Brain microvascular endothelial cell (primary cell): ENCODE measurements around the gene CHERP.

ENCODE experiments used
- DNase-seq: peaks from one replicate; pipeline ENCODE4 v3.0.0-alpha.2; 2020
- H3K27ac ChIP-seq: fragments of 250-450 bp; sonication (Bioruptor Pico); 2 replicates; pipeline ENCODE4 v1.5.1; 2020; ENCODE audit warnings: mild to moderate bottlenecking, moderate library complexity
- H3K27me3 ChIP-seq: fragments of 250-450 bp; sonication (Bioruptor Pico); replicated peaks from 2 replicates; pipeline ENCODE4 v1.5.1; 2020; ENCODE audit warnings: mild to moderate bottlenecking
- H3K36me3 ChIP-seq: fragments of 250-450 bp; sonication (Bioruptor Pico); replicated peaks from 2 replicates; pipeline ENCODE4 v1.5.1; 2020; ENCODE audit warnings: mild to moderate bottlenecking
- H3K4me3 ChIP-seq: 2 replicates; pipeline ENCODE4 v1.5.1; 2011; ENCODE audit warnings: low read depth, mild to moderate bottlenecking, control low read depth, low read length, moderate library complexity
- CTCF ChIP-seq: IDR thresholded peaks from 2 replicates; pipeline ENCODE4 v1.5.1; 2011; ENCODE audit warnings: low read depth, mild to moderate bottlenecking, moderate library complexity, low read length, control low read depth, inconsistent platforms; ENCODE audit errors: missing control alignments
- in situ Hi-C: cut with HindIII; loops from 2 replicates; pipeline ENCODE4 v1.10.0; 2017; ENCODE audit warnings: low sequenced_read_pairs, low pct_ligation_motif_present

CHERP gene

DNA sequence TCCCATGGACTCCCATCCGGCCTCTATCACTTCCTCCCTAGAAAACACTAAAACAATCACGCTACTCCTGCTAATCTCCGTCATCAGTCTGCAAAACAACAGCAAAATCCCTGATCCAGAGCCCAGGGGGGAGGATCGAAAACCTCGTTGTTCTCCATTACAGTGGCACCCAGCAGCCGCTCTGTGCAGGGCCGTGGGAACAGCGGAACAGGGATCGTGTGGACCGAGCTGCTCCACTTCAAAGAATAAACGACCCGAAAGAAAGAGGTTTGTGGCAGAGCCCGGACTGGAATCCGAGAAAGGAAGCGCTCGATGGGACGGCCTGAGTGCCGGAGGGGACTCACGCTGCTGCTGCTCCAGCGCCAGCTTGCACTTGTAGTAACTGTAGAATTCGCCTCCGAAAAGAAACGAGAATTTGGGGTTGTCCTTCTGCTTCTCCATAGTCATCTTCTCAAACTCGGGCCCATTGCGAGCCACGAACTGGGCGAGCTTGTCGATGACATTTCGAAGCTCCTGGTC lies 652 bp downstream of the CHERP start:
- Histone ChIP-seq H3K4me3 (peak overlapping the region; percentile 95), H3K36me3 (peaks cover 19% of the 10 kb centered on the region)

GRCh38 chr19:16540948-16541347 lies 1.3 kb downstream of the CHERP start:
- peaks cover 24% of the 10 kb centered on the region for H3K36me3 ChIP-seq
- peak overlapping the region; percentile 80 for H3K27ac ChIP-seq
- TF ChIP-seq CTCF = no peak
- no peak for DNase-seq
- in situ Hi-C loops = no loop called here
- H3K27me3 ChIP-seq = no peaks in the 10 kb centered on the region
- H3K4me3 ChIP-seq = peak overlapping the region; percentile 95

More for the DNA sequence above, 652 bp downstream of the CHERP start:
- no peaks in the 10 kb centered on the region for H3K27me3 ChIP-seq
- in situ Hi-C loops = no loop called here
- H3K27ac ChIP-seq = peak overlapping the region; percentile 80
- DNase-seq = peak; percentile 17
- no peak for TF ChIP-seq CTCF

DNA sequence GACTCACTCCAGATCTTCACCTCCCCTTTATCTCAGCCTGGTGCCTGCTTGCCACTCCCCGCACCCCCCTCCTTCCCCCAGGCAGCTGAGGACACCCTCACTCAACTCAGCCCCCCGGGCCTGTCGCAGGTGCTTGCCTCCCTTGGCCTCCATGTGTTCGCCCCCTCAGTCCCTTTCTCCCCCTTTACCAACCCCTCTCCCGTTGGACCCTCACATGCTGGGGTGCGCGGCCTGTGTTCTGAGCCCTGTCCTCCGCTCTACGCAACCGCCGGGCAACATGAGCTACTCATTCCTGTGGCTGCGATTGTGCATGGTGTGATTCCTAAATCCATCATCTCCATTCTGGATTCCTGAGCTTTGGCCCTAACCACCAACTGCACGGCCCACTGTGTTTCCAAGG lies 5.1 kb downstream of the CHERP start:
- Histone ChIP-seq H3K36me3 (peaks cover 58% of the 10 kb centered on the region), H3K27ac (no peak overlapping the region), H3K27me3 (no peaks in the 10 kb centered on the region), H3K4me3 (no peak overlapping the region)
- in situ Hi-C loops = no loop called here
- no peak for DNase-seq
- no peak for TF ChIP-seq CTCF

DNA sequence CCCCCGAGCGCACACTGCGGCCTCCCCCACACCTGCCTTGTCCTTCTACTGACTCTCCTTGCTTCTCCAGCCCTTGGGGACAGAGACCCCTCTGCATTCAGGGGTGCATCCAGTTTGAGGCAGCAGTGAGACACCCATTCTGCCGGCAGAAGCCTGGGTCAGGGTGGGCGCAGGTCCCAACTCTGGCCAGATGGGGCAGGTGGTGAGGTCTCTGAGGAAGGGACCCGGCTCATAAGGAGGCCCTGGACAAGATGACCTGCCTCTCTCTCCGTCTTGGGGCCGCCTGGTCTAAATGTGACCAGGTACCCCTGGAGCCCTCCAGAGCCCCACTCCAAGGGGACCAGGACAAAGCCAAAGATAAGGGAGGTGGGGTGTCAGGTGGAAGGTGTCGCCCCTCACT lies 6.1 kb downstream of the CHERP start:
- Histone ChIP-seq H3K4me3 (no peak overlapping the region), H3K27me3 (no peaks in the 10 kb centered on the region), H3K36me3 (peaks cover 66% of the 10 kb centered on the region), H3K27ac (no peak overlapping the region)
- DNase-seq = no peak
- in situ Hi-C loops = no loop called here
- TF ChIP-seq CTCF = no peak

- no peak overlapping the region for H3K27ac ChIP-seq
- H3K27me3 ChIP-seq = no peaks in the 10 kb centered on the region
- peaks cover 70% of the 10 kb centered on the region for H3K36me3 ChIP-seq
- no peak for TF ChIP-seq CTCF
- no peak for DNase-seq
- in situ Hi-C loops = no loop called here
- no peak overlapping the region for H3K4me3 ChIP-seq
These were observed 6.9 kb downstream of the CHERP start for GRCh38 chr19:16535381-16535780.
